B cell (primary cell): ENCODE results near the gene NCAPH2. TPM values are rescaled to one million over a fixed set of nuclear protein-coding genes. Genes with fewer than 3 reads are reported as not detected.

Source experiments
- ATAC-seq: fragments of 200-7000 bp; cut with Tn5 transposase; one replicate; pipeline ENCODE4 v1.10.0; 2021; ENCODE audit warnings: low read depth, mild to moderate bottlenecking, moderate number of reproducible peaks, moderate library complexity
- CTCF ChIA-PET: fragments of 350-600 bp; sonication (Branson Sonifier 250); formaldehyde crosslinking; loops from one replicate; lab custom pipeline; 2021; ENCODE audit warnings: antibody characterized with exemption, inconsistent platforms; lab: Charles Lee
- POLR2A ChIA-PET: fragments of 350-600 bp; sonication (Branson Sonifier 250); formaldehyde crosslinking; loops from one replicate; lab custom pipeline; 2021; ENCODE audit warnings: antibody characterized with exemption; lab: Charles Lee
- DNase-seq: peaks from one replicate; pipeline ENCODE4 v3.0.0; 2013
- H2AFZ ChIP-seq: 2 replicates; pipeline ENCODE4 v1.6.1; 2012; ENCODE audit warnings: mild to moderate bottlenecking, low read depth, low read length; ENCODE audit not compliant: insufficient read depth, poor library complexity, severe bottlenecking
- H3K27ac ChIP-seq, 2 donors: 1 replicate in 1 of 2; 2 replicates in 1 of 2; pipeline ENCODE4 v1.5.1; 2012 to 2013; ENCODE audit warnings: low read length in 2 of 2, mild to moderate bottlenecking in 2 of 2, moderate library complexity in 1 of 2
- H3K27me3 ChIP-seq, 4 experiments: fragments of 200-600 bp in 1 of 4; sonication (generic) in 1 of 4; replicated peaks in 1 of 4; 1 replicate in 2 of 4; 2 replicates in 2 of 4; pipeline versions ENCODE4 v1.6.1 to v1.7.0; 2013 to 2016; ENCODE audit warnings: low read length in 3 of 4, mild to moderate bottlenecking in 2 of 4, mixed read lengths in 1 of 4, moderate library complexity in 1 of 4; ENCODE audit not compliant: insufficient read depth in 4 of 4, control insufficient read depth in 3 of 4; ENCODE audit errors: control extremely low read depth in 1 of 4
- H3K36me3 ChIP-seq, 2 experiments: replicated peaks in 1 of 2; 1 replicate in 1 of 2; 2 replicates in 1 of 2; pipeline versions ENCODE4 v1.6.1 to v1.7.1; 2013; ENCODE audit warnings: low read length in 1 of 2; ENCODE audit not compliant: insufficient read depth in 2 of 2, control insufficient read depth in 1 of 2; ENCODE audit errors: control extremely low read depth in 1 of 2, extremely low read depth in 1 of 2
- H3K4me1 ChIP-seq, 2 donors: fragments of 200-600 bp in 1 of 2; sonication (generic) in 1 of 2; 1 replicate in 1 of 2; 2 replicates in 1 of 2; pipeline versions ENCODE4 v1.5.1 to v1.6.1; 2013 to 2017; ENCODE audit warnings: low read length in 2 of 2; ENCODE audit not compliant: control insufficient read depth in 2 of 2, insufficient read depth in 2 of 2
- H3K4me2 ChIP-seq: replicated peaks from 2 replicates; pipeline ENCODE3; 2012; ENCODE audit warnings: mild to moderate bottlenecking, low read depth, low read length; ENCODE audit not compliant: poor library complexity, severe bottlenecking
- H3K4me3 ChIP-seq, 5 experiments: fragments of 200-600 bp in 1 of 5; sonication (generic) in 1 of 5; 1 replicate in 3 of 5; 2 replicates in 2 of 5; pipeline versions ENCODE4 v1.5.1 to v1.7.0; 2011 to 2016; ENCODE audit warnings: low read length in 4 of 5, mild to moderate bottlenecking in 4 of 5, low read depth in 2 of 5, control low read depth in 1 of 5, moderate library complexity in 1 of 5; ENCODE audit not compliant: insufficient read depth in 1 of 5; ENCODE audit errors: control extremely low read depth in 1 of 5, extremely low read depth in 1 of 5
- H3K79me2 ChIP-seq: fragments of 200-600 bp; sonication (generic); one replicate; pipeline ENCODE4 v1.6.0; 2016; ENCODE audit warnings: low read length; ENCODE audit not compliant: control insufficient read depth, insufficient read depth
- H3K9ac ChIP-seq: fragments of 200-600 bp; sonication (generic); 2 replicates; pipeline ENCODE4 v1.6.1; 2017; ENCODE audit warnings: mild to moderate bottlenecking, low read length, moderate library complexity
- H3K9me3 ChIP-seq, 3 donors: one replicate each; pipeline versions ENCODE4 v1.6.1 to v1.7.1; 2013; ENCODE audit warnings: low read length in 2 of 3; ENCODE audit not compliant: control insufficient read depth in 2 of 3, insufficient read depth in 1 of 3; ENCODE audit errors: control extremely low read depth in 1 of 3
- H4K20me1 ChIP-seq: 2 replicates; pipeline ENCODE4 v1.6.0; 2012; ENCODE audit warnings: mild to moderate bottlenecking, low read length; ENCODE audit not compliant: insufficient read depth, control insufficient read depth, poor library complexity, severe bottlenecking
- H3K27ac Mint-ChIP-seq: one replicate; pipeline ENCODE4 v1.8.0; 2021; ENCODE audit warnings: mixed read lengths
- H3K27me3 Mint-ChIP-seq: one replicate; pipeline ENCODE4 v1.8.0; 2021; ENCODE audit warnings: mixed read lengths
- H3K4me1 Mint-ChIP-seq: one replicate; pipeline ENCODE4 v1.8.0; 2021; ENCODE audit warnings: mixed read lengths
- H3K4me3 Mint-ChIP-seq: one replicate; pipeline ENCODE4 v1.8.0; 2021; ENCODE audit warnings: mixed read lengths
- H3K9me3 Mint-ChIP-seq: one replicate; pipeline ENCODE4 v1.8.0; 2022; ENCODE audit warnings: mixed read lengths; ENCODE audit not compliant: insufficient read depth
- EZH2 ChIP-seq: IDR thresholded peaks from 2 replicates; pipeline ENCODE4 v1.6.1; 2012; ENCODE audit warnings: borderline replicate concordance, low read depth, mild to moderate bottlenecking, moderate library complexity, low read length; ENCODE audit not compliant: insufficient read depth, poor library complexity, severe bottlenecking
- WGBS: methylation state at CpG from one replicate; pipeline ENCODE4 v1.1.5; 2013; ENCODE audit warnings: missing lambda C conversion rate; ENCODE audit not compliant: insufficient coverage; 5-methylcytosine and 5-hydroxymethylcytosine counted together
- intact Hi-C: fragments of 100-400 bp; cut with micrococcal nuclease; formaldehyde crosslinking; loops from one replicate; pipeline ENCODE4 v1.10.0; 2022
- polyA plus RNA-seq: library from polyadenylated mRNA; depleted of rRNA; stranded (reverse); fragments of >200 nt; gene quantifications from 2 replicates; pipeline ENCODE4 v1.2.3, GENCODE V29; 2012
- total RNA-seq, 2 donors: library from RNA; stranded (reverse); fragments of 120-200 nt in 1 of 2; gene quantifications; 1 replicate in 1 of 2; 2 replicates in 1 of 2; pipeline versions ENCODE4 v1.2.3 to v1.2.4, GENCODE V29; 2013 to 2022
- TF ChIP-seq, protein P1 (sequence below): fragments of 200-600 bp; IDR thresholded peaks from one replicate; pipeline ENCODE4 v1.8.0; 2022; ENCODE audit warnings: antibody characterized with exemption, mild to moderate bottlenecking

The NCAPH2 gene
- total and polyA plus RNA-seq, 2 donors (not counting 1 experiment from before 2014, with no cell fraction given) = 47.1 to 76.9 TPM

DNA sequence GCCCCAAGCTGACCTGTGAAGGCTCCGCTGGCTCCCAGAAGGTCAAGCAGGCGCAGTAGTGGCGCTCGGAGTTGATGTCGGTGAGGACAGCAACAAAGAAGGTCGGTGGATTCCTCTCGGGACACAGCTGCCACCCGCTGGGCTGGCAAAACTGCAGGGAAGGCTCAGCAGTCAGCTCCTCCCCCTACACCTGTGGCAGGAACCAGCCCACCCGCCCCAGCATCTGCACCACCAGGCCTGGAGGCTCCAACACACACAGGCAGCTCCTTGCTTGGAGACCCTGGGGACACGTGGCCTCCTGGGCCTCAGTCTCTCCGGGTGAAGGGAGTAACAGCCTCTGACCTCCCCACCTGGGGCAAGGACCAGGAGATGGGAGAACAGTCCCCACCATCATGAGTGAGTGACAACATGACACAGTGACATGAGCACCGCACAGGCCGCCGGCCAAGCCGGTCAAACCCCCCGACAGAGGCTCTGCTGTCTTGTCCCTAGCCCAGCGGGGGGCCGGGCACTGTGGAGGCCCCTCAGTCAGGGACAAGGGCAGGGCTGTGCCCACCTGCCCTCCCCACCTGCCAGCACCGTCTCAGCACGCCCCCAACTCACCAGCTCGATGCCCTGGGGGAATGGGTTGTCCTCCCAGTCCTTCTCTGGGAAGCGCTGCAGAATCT is 40.1 kb upstream of the NCAPH2 start:
- H3K27ac Mint-ChIP-seq = peak overlapping the region; percentile 96
- Histone ChIP-seq H3K36me3 (peaks cover 0 to 56% of the 10 kb centered on the region in 2 experiments), H3K4me2 (peak overlapping the region; percentile 99), H3K79me2 (peaks cover 46% of the 10 kb centered on the region), H3K9ac (no peak overlapping the region), H3K27me3 (no peaks in the 10 kb centered on the region), H3K4me1 (peaks cover 49 to 53% of the 10 kb centered on the region in 2 donors), H3K4me3 (no peak overlapping the region), H4K20me1 (peaks cover 52% of the 10 kb centered on the region), H3K9me3 (no peaks in the 10 kb centered on the region), H2AFZ (no peak overlapping the region), H3K27ac (peak overlapping the region in 1 of 2 donors; percentile 90)
- H3K4me1 Mint-ChIP-seq = peaks cover 56% of the 10 kb centered on the region
- H3K27me3 Mint-ChIP-seq = no peaks in the 10 kb centered on the region
- ChIA-PET POLR2A (interaction anchor here (0.7 to 2.6 kb wide), 2 partner anchors 40 to 63 kb away, joined by 8 read pairs; partner anchors contain the start of genes LMF2 and NCAPH2), CTCF (interaction anchor here (1.0 to 2.2 kb wide), 5 partner anchors 12 to 153 kb away, joined by 3 to 7 read pairs (median 6); no protein-coding TSS in a partner anchor)
- no peaks in the 10 kb centered on the region for H3K9me3 Mint-ChIP-seq
- no peak for DNase-seq
- intact Hi-C loops = loop anchor here (2.0 kb wide), 1 partner anchor 21 kb away; no protein-coding TSS in a partner anchor
- ATAC-seq = no peak
- no peak overlapping the region for H3K4me3 Mint-ChIP-seq
- no peak for TF ChIP-seq EZH2
- WGBS = 69% methylated on average over 21 of the region's 22 CpGs

DNA sequence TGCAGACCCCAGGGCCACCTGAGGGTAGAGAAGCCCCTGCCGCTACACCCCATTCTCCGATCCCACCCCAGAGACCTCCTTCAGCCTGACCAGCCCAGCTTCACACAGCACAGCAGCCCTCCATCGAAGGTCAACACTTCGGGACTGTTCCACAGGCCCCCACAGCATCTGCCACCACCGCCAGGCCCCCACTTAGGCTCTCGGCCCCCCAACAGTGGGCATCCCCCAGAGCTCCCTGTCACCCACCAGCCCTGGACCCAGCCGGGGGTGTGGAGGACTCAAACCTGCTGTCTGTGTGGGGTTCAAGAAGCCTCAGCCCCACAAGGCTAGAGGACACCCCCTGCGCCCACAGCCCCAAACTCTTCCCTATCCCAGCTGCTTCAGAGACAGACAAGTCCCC is 39.4 kb upstream of the NCAPH2 start:
- ChIA-PET POLR2A (interaction anchor here (0.6 to 2.6 kb wide), 6 partner anchors 25 to 114 kb away, joined by 4 to 22 read pairs (median 8); partner anchors contain the start of genes CHKB, LMF2, NCAPH2 and SCO2), CTCF (interaction anchor here (0.8 to 2.6 kb wide), 7 partner anchors 11 to 153 kb away, joined by 3 to 10 read pairs (median 6); partner anchors contain the start of genes SCO2 and SYCE3)
- Histone ChIP-seq H3K27ac (peak overlapping the region; percentile 69 to 90), H3K9ac (no peak overlapping the region), H4K20me1 (peaks cover 59% of the 10 kb centered on the region), H3K9me3 (no peaks in the 10 kb centered on the region), H3K36me3 (peaks cover 0 to 49% of the 10 kb centered on the region in 2 experiments), H3K4me2 (peak overlapping the region; percentile 99), H3K4me1 (peaks cover 56 to 60% of the 10 kb centered on the region in 2 donors), H3K4me3 (no peak overlapping the region), H3K27me3 (no peaks in the 10 kb centered on the region), H3K79me2 (peaks cover 53% of the 10 kb centered on the region), H2AFZ (no peak overlapping the region)
- ATAC-seq (no peak), DNase-seq (no peak)
- TF ChIP-seq EZH2 = no peak
- TF ChIP-seq, protein P1, sequence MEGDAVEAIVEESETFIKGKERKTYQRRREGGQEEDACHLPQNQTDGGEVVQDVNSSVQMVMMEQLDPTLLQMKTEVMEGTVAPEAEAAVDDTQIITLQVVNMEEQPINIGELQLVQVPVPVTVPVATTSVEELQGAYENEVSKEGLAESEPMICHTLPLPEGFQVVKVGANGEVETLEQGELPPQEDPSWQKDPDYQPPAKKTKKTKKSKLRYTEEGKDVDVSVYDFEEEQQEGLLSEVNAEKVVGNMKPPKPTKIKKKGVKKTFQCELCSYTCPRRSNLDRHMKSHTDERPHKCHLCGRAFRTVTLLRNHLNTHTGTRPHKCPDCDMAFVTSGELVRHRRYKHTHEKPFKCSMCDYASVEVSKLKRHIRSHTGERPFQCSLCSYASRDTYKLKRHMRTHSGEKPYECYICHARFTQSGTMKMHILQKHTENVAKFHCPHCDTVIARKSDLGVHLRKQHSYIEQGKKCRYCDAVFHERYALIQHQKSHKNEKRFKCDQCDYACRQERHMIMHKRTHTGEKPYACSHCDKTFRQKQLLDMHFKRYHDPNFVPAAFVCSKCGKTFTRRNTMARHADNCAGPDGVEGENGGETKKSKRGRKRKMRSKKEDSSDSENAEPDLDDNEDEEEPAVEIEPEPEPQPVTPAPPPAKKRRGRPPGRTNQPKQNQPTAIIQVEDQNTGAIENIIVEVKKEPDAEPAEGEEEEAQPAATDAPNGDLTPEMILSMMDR = no peak
- WGBS = 63% methylated on average over 7 of the region's 8 CpGs
- Mint-ChIP-seq H3K9me3 (no peaks in the 10 kb centered on the region), H3K4me1 (peaks cover 63% of the 10 kb centered on the region), H3K27me3 (no peaks in the 10 kb centered on the region), H3K27ac (peak overlapping the region; percentile 96), H3K4me3 (peak overlapping the region; percentile 83)
- intact Hi-C loops = loop anchor here (1.0 to 2.0 kb wide), 6 partner anchors 22 to 277 kb away; partner anchors contain the start of genes LMF2, PPP6R2 and TUBGCP6
